Fibroblast of pulmonary artery (primary cell): ENCODE results near the gene CPNE4.

Source experiments
- DNase-seq: peaks from one replicate; pipeline ENCODE4 v3.0.0-alpha.2; 2010; ENCODE audit warnings: low read depth
- H3K4me3 ChIP-seq: replicated peaks from 2 replicates; pipeline ENCODE4 v1.5.1; 2011; ENCODE audit warnings: low read depth, mild to moderate bottlenecking, control low read depth, low read length, moderate library complexity
- TF ChIP-seq, protein P1 (sequence below): IDR thresholded peaks from 2 replicates; pipeline ENCODE4 v1.5.1; 2011; ENCODE audit warnings: mild to moderate bottlenecking, control low read depth, low read length, inconsistent platforms; ENCODE audit errors: missing control alignments

CPNE4 gene

DNA sequence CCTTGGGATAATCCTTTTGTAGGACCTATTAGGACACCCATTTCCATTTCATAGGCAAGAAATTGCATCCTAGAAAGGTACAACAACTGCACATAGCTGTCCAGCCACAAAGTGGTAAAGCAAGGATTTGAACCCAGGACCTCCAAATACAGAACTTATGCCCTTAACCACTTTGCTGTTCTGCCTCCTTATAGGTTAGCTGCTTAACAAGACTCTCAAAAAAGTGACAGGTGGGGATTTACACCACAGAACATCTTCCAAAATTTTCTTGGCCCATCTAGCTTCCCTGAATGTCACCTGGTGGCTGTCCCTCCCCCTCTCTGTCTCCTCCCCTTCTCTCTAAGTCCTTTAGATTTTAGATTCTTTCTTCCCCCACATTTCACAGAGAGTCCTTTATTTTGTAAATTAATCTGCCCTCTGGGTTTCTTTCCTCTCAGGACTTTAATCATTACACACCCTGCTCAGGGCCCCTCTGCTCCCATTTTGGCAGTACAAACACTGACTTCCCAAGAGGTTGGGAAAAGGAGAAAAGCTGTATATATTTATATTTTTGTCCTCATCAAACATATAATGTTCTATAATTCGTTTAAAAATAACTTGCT lies 120.6 kb downstream of the CPNE4 start:
- DNase-seq: no peak
- H3K4me3 ChIP-seq: no peak overlapping the region
- TF ChIP-seq, protein P1, sequence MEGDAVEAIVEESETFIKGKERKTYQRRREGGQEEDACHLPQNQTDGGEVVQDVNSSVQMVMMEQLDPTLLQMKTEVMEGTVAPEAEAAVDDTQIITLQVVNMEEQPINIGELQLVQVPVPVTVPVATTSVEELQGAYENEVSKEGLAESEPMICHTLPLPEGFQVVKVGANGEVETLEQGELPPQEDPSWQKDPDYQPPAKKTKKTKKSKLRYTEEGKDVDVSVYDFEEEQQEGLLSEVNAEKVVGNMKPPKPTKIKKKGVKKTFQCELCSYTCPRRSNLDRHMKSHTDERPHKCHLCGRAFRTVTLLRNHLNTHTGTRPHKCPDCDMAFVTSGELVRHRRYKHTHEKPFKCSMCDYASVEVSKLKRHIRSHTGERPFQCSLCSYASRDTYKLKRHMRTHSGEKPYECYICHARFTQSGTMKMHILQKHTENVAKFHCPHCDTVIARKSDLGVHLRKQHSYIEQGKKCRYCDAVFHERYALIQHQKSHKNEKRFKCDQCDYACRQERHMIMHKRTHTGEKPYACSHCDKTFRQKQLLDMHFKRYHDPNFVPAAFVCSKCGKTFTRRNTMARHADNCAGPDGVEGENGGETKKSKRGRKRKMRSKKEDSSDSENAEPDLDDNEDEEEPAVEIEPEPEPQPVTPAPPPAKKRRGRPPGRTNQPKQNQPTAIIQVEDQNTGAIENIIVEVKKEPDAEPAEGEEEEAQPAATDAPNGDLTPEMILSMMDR: no peak

DNA sequence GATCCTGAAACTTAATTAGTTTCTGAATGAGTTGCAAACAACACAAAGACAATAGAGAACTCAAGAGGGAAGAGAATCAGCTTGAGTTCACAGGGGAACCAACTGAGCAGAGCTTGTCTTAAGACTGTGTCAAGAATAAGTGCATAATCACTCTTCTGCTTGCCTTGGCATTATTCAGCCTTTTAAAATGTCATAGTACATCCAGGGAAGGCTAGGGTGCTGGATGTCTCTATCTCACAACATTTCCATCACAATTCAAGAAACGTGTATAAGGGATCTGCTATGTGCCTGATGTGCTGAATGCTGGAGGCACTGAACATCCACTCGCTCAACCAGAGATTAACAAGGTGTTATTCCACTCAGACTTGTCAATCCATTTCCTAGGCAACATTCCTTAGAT lies 122.6 kb downstream of the CPNE4 start:
- no peak for DNase-seq
- TF ChIP-seq, protein P1: no peak
- H3K4me3 ChIP-seq: no peak overlapping the region

DNA sequence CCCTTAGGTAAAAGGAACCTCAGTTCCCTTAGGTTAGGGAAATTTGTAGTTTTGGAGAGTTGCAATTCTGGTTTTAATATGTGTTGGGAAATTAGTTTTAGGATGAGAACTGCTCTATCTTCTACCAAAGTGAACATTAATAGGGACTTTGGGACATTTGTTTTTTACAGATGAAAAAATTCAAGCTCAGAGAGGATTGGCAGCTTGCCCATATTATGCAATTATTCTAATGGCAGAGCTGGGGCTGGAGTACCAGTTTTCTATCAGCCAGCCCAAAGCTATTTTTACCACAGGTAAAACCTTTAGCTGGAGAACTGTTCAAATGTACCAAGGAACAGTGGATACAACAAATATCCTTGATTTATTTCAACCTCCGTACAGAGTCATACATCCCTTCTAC lies 127.0 kb downstream of the CPNE4 start:
- TF ChIP-seq, protein P1: no peak
- no peak overlapping the region for H3K4me3 ChIP-seq
- DNase-seq: peak; percentile 47

DNA sequence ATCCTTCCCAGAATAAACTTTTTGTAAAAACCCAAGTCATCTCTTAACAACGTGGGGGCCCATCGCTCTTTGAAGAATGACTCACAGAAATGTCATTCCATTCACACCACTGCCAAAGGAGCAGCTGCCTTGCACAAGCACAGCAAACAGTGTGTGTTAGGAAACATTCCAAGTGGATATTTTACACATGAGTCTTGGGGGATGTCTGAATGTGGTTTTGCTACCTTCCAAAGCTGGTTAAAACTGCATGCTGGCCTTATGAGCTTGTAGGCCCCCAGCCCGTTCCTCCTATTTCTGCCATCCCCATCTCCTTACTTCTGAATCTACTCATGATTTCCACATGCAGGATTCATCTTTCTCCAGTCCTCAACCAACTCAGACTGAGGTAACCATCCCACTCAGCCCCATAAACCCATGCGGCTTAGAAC lies 130.8 kb downstream of the CPNE4 start:
- H3K4me3 ChIP-seq: no peak overlapping the region
- DNase-seq: peak; percentile 96
- TF ChIP-seq, protein P1: no peak

DNA sequence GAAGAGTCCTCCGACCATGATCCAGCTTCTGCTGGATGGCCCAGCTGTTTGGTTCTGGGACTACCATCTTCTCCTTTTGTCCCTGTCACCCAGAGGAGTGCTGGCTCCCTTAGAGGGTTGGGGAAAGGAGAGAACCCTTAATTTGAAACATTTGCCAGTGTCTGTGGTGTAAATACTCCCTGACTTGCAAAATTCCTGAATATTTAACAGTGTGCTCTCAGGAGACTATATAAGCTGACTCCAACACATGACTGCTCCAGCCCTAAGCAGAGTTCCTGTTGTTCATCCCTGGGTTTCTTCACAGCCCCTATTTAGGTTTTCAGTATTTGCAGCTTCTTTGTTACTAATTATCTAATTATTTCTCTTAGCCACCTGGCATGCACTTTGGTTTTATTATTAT lies 133.1 kb downstream of the CPNE4 start:
- no peak overlapping the region for H3K4me3 ChIP-seq
- DNase-seq: no peak
- TF ChIP-seq, protein P1: no peak

DNA sequence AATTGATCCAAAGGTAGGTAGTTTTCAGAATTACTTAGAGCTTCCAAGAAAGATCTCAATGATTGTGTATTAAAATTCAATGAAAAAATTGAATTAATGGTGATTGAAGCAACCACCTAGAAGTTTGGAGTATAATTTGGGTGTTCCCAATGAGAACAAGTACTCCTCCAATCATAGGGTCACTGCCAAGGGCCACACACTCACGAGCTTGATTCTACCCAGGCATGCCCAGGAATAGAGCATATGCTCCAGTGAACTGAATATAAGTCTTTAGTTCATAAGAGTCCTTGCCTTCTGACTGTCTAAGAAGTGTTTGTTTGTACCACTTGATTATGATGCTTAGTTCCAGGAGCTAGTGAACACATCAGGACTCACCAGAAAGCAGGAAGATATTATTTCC lies 133.9 kb downstream of the CPNE4 start:
- TF ChIP-seq, protein P1: no peak
- no peak overlapping the region for H3K4me3 ChIP-seq
- DNase-seq: no peak

DNA sequence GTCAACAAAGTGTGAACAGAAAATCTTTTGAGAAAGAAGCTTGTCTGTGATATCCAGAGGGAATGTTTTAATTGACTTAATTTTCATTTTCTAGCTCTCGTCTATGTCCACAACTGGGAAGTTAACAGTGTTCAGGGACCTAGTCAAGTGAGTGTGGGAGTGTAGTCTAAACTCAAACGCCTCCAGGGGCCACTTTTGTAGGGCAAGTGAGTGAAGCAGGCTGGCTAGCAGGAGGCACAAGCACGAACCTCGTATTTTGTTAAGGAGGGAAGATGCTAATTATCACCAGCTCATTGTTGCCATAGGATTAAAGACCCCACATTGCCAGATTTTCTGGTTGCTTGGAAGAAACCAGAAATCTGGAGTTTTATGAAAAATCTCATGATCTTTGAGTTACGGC lies 135.8 kb downstream of the CPNE4 start:
- DNase-seq: no peak
- H3K4me3 ChIP-seq: no peak overlapping the region
- TF ChIP-seq, protein P1: no peak
